H1 (cell line): ENCODE data around the gene RARRES1. TPM values are rescaled to one million over a fixed set of nuclear protein-coding genes. Genes with fewer than 3 reads are reported as not detected.

Experiments used
- CTCF ChIA-PET: fragments of 300-600 bp; sonication (Branson Sonifier 250); formaldehyde crosslinking; loops from one replicate; lab custom pipeline; 2021; ENCODE audit not compliant: partially characterized antibody; lab: Charles Lee
- POLR2A ChIA-PET: fragments of 300-600 bp; sonication (Branson Sonifier 250); formaldehyde crosslinking; loops from one replicate; lab custom pipeline; 2021; ENCODE audit warnings: inconsistent platforms; ENCODE audit not compliant: partially characterized antibody; lab: Charles Lee
- DNase-seq, 2 experiments: peaks; one replicate each; pipeline versions ENCODE4 v3.0.0 to v3.0.0-alpha.2; 2010 to 2022; ENCODE audit warnings: low spot score in 2 of 2, low read depth in 1 of 2, mixed read lengths in 1 of 2
- FAIRE-seq: peaks from 2 replicates; lab custom pipeline; 2011; peaks lifted over from hg19 to GRCh38; lab: Jason Lieb, UNC
- H2AFZ ChIP-seq: 2 replicates; pipeline ENCODE4 v1.8.1; 2012; ENCODE audit warnings: low read length, inconsistent platforms
- H2AK5ac ChIP-seq: 2 replicates; pipeline ENCODE4 v1.6.1; 2013; ENCODE audit warnings: low read depth, low read length
- H2BK120ac ChIP-seq: replicated peaks from 2 replicates; pipeline ENCODE3; 2013; ENCODE audit warnings: low read depth, low read length, inconsistent platforms
- H2BK12ac ChIP-seq: 2 replicates; pipeline ENCODE4 v1.6.1; 2013; ENCODE audit warnings: low read depth, low read length
- H2BK15ac ChIP-seq: 2 replicates; pipeline ENCODE4 v1.6.1; 2013; ENCODE audit warnings: low read length
- H2BK20ac ChIP-seq: 2 replicates; pipeline ENCODE4 v1.6.1; 2013; ENCODE audit warnings: low read length
- H2BK5ac ChIP-seq: 2 replicates; pipeline ENCODE4 v1.6.1; 2013; ENCODE audit warnings: low read depth, low read length
- H3K14ac ChIP-seq: 2 replicates; pipeline ENCODE4 v1.6.1; 2013; ENCODE audit warnings: inconsistent platforms; ENCODE audit not compliant: insufficient read length
- H3K18ac ChIP-seq: 2 replicates; pipeline ENCODE4 v1.6.1; 2013; ENCODE audit warnings: low read length; ENCODE audit errors: extremely low read depth
- H3K23ac ChIP-seq: 2 replicates; pipeline ENCODE4 v1.6.1; 2013; ENCODE audit warnings: inconsistent platforms; ENCODE audit not compliant: insufficient read length
- H3K23me2 ChIP-seq: 2 replicates; pipeline ENCODE4 v1.6.1; 2013; ENCODE audit warnings: low read depth, low read length
- H3K27ac ChIP-seq: 2 replicates; pipeline ENCODE4 v1.6.1; 2011; ENCODE audit warnings: low read depth, low read length, inconsistent platforms
- H3K27me3 ChIP-seq, 4 experiments: replicated peaks in 1 of 4; 1 replicate in 1 of 4; 2 replicates in 3 of 4; pipeline versions ENCODE4 v1.6.1 to v1.8.1; 2011 to 2013; ENCODE audit warnings: low read length in 3 of 4, mild to moderate bottlenecking in 3 of 4, inconsistent platforms in 2 of 4, mixed read lengths in 2 of 4, moderate library complexity in 1 of 4; ENCODE audit not compliant: control insufficient read depth in 3 of 4, insufficient read depth in 3 of 4; ENCODE audit errors: extremely low read depth in 1 of 4
- H3K36me3 ChIP-seq, 4 experiments: 2 replicates each; pipeline versions ENCODE4 v1.6.1 to v1.8.1; 2011 to 2013; ENCODE audit warnings: mild to moderate bottlenecking in 4 of 4, low read length in 3 of 4, moderate library complexity in 2 of 4, control low read depth in 1 of 4, inconsistent platforms in 1 of 4; ENCODE audit not compliant: insufficient read depth in 4 of 4, control insufficient read depth in 2 of 4
- H3K4ac ChIP-seq: replicated peaks from 2 replicates; pipeline ENCODE3; 2013; ENCODE audit warnings: low read length, low read depth, mixed read lengths, inconsistent platforms; ENCODE audit not compliant: insufficient read length
- H3K4me1 ChIP-seq, 4 experiments: replicated peaks in 1 of 4; 1 replicate in 1 of 4; 2 replicates in 3 of 4; pipeline versions ENCODE4 v1.6.1 to v1.8.1; 2011 to 2013; ENCODE audit warnings: low read length in 3 of 4, inconsistent platforms in 2 of 4, mixed read lengths in 1 of 4; ENCODE audit not compliant: insufficient read depth in 4 of 4, control insufficient read depth in 3 of 4
- H3K4me2 ChIP-seq, 2 experiments: 2 replicates each; pipeline versions ENCODE4 v1.6.1 to v1.8.1; 2011 to 2013; ENCODE audit warnings: low read depth in 2 of 2, low read length in 2 of 2, control low read depth in 1 of 2, inconsistent platforms in 1 of 2, mild to moderate bottlenecking in 1 of 2; ENCODE audit not compliant: insufficient read depth in 1 of 2
- H3K4me3 ChIP-seq, 4 experiments: fragments of 200-600, 300-600 bp in 1 of 4; sonication (generic), shearing (Covaris generic), sonication (Bioruptor Twin) in 1 of 4; 2 replicates each; pipeline versions ENCODE4 v1.5.1 to v1.8.1; 2011 to 2016; ENCODE audit warnings: low read length in 4 of 4, low read depth in 3 of 4, control low read depth in 2 of 4, inconsistent platforms in 2 of 4, mild to moderate bottlenecking in 2 of 4, mixed read lengths in 1 of 4, moderate library complexity in 1 of 4; ENCODE audit not compliant: insufficient read depth in 2 of 4; ENCODE audit errors: extremely low read depth in 1 of 4
- H3K56ac ChIP-seq: replicated peaks from 2 replicates; pipeline ENCODE3; 2013; ENCODE audit warnings: low read depth, mild to moderate bottlenecking, mixed read lengths, low read length, inconsistent platforms; ENCODE audit not compliant: insufficient read length
- H3K79me1 ChIP-seq: 2 replicates; pipeline ENCODE4 v1.6.1; 2013; ENCODE audit warnings: low read depth, low read length, control low read depth
- H3K79me2 ChIP-seq, 2 experiments: 2 replicates each; pipeline versions ENCODE4 v1.6.1 to v1.8.1; 2012 to 2013; ENCODE audit warnings: low read length in 2 of 2, mild to moderate bottlenecking in 2 of 2, inconsistent platforms in 1 of 2; ENCODE audit not compliant: insufficient read depth in 2 of 2, control insufficient read depth in 1 of 2
- H3K9ac ChIP-seq, 4 experiments: replicated peaks in 1 of 4; 1 replicate in 1 of 4; 2 replicates in 3 of 4; pipeline versions ENCODE4 v1.6.1 to v1.8.1; 2011 to 2013; ENCODE audit warnings: low read depth in 3 of 4, low read length in 3 of 4, control low read depth in 2 of 4, mild to moderate bottlenecking in 2 of 4, moderate library complexity in 2 of 4, inconsistent platforms in 1 of 4; ENCODE audit errors: extremely low read depth in 1 of 4
- H3K9me3 ChIP-seq, 2 experiments: 2 replicates each; pipeline versions ENCODE4 v1.6.1 to v1.8.1; 2012 to 2013; ENCODE audit warnings: mild to moderate bottlenecking in 2 of 2, moderate library complexity in 2 of 2, control low read depth in 1 of 2, inconsistent platforms in 1 of 2, low read depth in 1 of 2, low read length in 1 of 2, mixed read lengths in 1 of 2; ENCODE audit not compliant: insufficient read depth in 2 of 2
- H4K20me1 ChIP-seq, 2 experiments: replicated peaks in 1 of 2; 2 replicates each; pipeline versions ENCODE3 to v1.8.1; 2011 to 2013; ENCODE audit warnings: inconsistent platforms in 2 of 2, low read length in 2 of 2, mild to moderate bottlenecking in 1 of 2; ENCODE audit not compliant: insufficient read depth in 2 of 2, control insufficient read depth in 1 of 2
- H4K5ac ChIP-seq: 2 replicates; pipeline ENCODE4 v1.6.1; 2013; ENCODE audit warnings: low read length, low read depth, mixed read lengths, inconsistent platforms; ENCODE audit not compliant: insufficient read length
- H4K8ac ChIP-seq: 2 replicates; pipeline ENCODE4 v1.8.0; 2013; ENCODE audit warnings: mild to moderate bottlenecking, moderate library complexity, low read length, inconsistent platforms; ENCODE audit not compliant: insufficient read depth; ENCODE audit errors: extremely low read depth
- H4K91ac ChIP-seq: replicated peaks from 2 replicates; pipeline ENCODE3; 2013; ENCODE audit warnings: low read length, mixed read lengths, inconsistent platforms; ENCODE audit not compliant: insufficient read length
- NRF1 ChIP-seq: IDR thresholded peaks from 2 replicates; pipeline ENCODE4 v1.6.1; 2011; ENCODE audit warnings: mild to moderate bottlenecking, low read depth, low read length, improper control_type of control experiment
- RAD21 ChIP-seq, 2 experiments: IDR thresholded peaks in 1 of 2; conservative IDR thresholded peaks in 1 of 2; 2 replicates each; pipeline ENCODE4 v1.6.1; 2011; ENCODE audit warnings: low read depth in 2 of 2, low read length in 2 of 2, improper control_type of control experiment in 1 of 2, inconsistent platforms in 1 of 2, mild to moderate bottlenecking in 1 of 2, moderate library complexity in 1 of 2
- WGBS, 2 experiments: shearing (Covaris generic) in 1 of 2; methylation state at CpG; one replicate each; pipeline versions ENCODE4 v1.1.6 to v1.1.7; 2013 to 2015; ENCODE audit warnings: low lambda C conversion rate in 2 of 2, mixed read lengths in 2 of 2, inconsistent platforms in 1 of 2, low coverage in 1 of 2, missing lambda C conversion rate in 1 of 2; ENCODE audit not compliant: insufficient replicate concordance in 2 of 2, insufficient coverage in 1 of 2, insufficient read length in 1 of 2; ENCODE audit errors: extremely low coverage in 1 of 2, missing lambda C conversion rate in 1 of 2; 5-methylcytosine and 5-hydroxymethylcytosine counted together
- polyA plus RNA-seq, 7 experiments: library from polyadenylated mRNA; depleted of rRNA in 3 of 7; stranded (reverse) in 5 of 7; unstranded in 2 of 7; fragments of >200 nt in 5 of 7; fragments of 200-250 nt in 2 of 7; gene quantifications; 1 replicate in 5 of 7; 2 replicates in 1 of 7; 4 replicates in 1 of 7; pipeline versions ENCODE4 v1.2.1 to v1.2.3, GENCODE V29; 2011 to 2013; ENCODE audit warnings: missing spikeins in 2 of 7, mixed read lengths in 2 of 7
- total RNA-seq: library from RNA; stranded (reverse); fragmentation: NEBNext Ultra II Directional; extraction: Animal tissue kit (Norgen Biotek cat#: 25700); gene quantifications from 2 replicates; pipeline ENCODE4 v1.2.1, GENCODE V29; 2021
- TF ChIP-seq, protein P1 (sequence below), 3 experiments: IDR thresholded peaks; 1 replicate in 2 of 3; 2 replicates in 1 of 3; pipeline versions ENCODE4 v1.5.1 to v1.6.1; 2011; ENCODE audit warnings: low read length in 3 of 3, mild to moderate bottlenecking in 3 of 3, inconsistent platforms in 2 of 3, low read depth in 1 of 3, moderate library complexity in 1 of 3; ENCODE audit not compliant: insufficient read depth in 1 of 3; ENCODE audit errors: control extremely low read depth in 1 of 3

RARRES1 gene
- total and polyA plus RNA-seq, 2 of the 8 experiments (the other 6 are each of a cell fraction or from before 2014, with no cell fraction given), result 0.26 to 0.71 TPM

DNA sequence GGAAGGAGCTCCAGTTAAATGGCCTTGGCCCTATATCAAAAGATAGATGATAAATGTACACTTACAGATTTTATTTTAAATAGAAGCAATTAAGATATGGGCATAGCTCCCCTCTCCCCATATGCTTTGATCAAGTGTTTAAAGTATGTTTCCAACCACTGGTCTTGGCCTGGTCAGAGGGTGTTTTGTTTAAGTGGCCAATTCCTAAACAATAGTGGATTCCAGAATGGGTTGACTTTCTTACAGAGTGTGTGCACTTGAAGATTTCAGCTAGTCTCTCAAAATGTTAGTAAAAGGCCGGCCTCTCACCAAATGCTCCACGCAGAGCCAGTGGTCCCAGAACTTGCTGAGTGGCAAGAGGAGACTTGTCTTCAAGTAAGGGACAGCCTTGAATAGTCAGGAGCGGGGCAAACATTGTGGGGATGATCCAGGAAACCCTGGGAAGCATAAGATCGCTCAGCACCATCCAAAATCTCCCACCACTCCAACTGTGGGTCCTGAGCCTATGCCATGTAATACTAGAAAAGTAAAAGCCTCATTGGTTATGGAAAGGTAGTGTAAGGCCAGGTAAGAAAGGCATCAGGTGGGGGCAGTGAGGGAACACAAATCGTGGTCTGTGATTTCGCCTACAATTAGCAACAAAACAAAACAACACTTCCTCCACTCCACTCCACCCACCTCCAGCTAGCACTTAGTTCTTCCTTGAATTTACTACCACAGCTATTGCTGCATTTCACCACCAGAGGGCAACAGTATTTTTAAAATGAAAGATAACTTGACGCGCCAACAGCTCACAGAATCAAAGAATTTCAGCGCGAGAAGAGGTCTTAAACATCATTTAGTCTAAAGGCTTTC is 4.8 kb downstream of the RARRES1 start:
- Histone ChIP-seq H3K27me3 (peaks cover 0 to 11% (median 6%) of the 10 kb centered on the region in 4 experiments; a peak in 6 of 7 replicates), H3K23me2 (peaks cover 8% of the 10 kb centered on the region; the same call in 1 of the 2 replicates), H4K91ac (no peak overlapping the region), H3K9ac (no peak overlapping the region), H2BK12ac (no peak overlapping the region), H3K9me3 (no peaks in the 10 kb centered on the region), H2BK15ac (no peak overlapping the region), H3K79me2 (no peaks in the 10 kb centered on the region), H3K36me3 (no peaks in the 10 kb centered on the region), H3K27ac (no peak overlapping the region), H3K14ac (no peak overlapping the region), H3K23ac (no peak overlapping the region), H3K56ac (no peak overlapping the region), H3K4me1 (peaks cover 0 to 9% (median 6%) of the 10 kb centered on the region in 4 experiments; a peak in 5 of 7 replicates), H3K18ac (no peak overlapping the region), H3K79me1 (peaks cover 2% of the 10 kb centered on the region; the same call in 1 of the 2 replicates), H2AFZ (0 out of 2 replicates have a peak overlapping the region, but pooled peaks have one; percentile 27), H2AK5ac (no peak overlapping the region), H2BK5ac (no peak overlapping the region), H2BK120ac (no peak overlapping the region), H3K4me3 (no peak overlapping the region), H2BK20ac (no peak overlapping the region), H4K8ac (no peak overlapping the region), H4K5ac (no peak overlapping the region), H3K4me2 (no peak overlapping the region; a peak in 1 of 4 replicates), H4K20me1 (peaks cover 0 to 3% of the 10 kb centered on the region in 2 experiments), H3K4ac (no peak overlapping the region)
- CTCF ChIA-PET, result interaction anchor here (0.6 to 4.3 kb wide), 54 partner anchors 9 to 863 kb away, joined by 3 to 110 read pairs (median 4); partner anchors contain the start of gene MFSD1
- FAIRE-seq (no peak), DNase-seq (no peak)
- 50% methylated on average over 10 of the region's 10 CpGs; no CpG with 5 or more reads in 1 of the 2 experiments for WGBS, 2 experiments
- TF ChIP-seq RAD21 (IDR thresholded peaks at IDR 0.05 in 1 of 2, conservative IDR thresholded peaks at IDR 0.05 in 1 of 2; ENCODE audit: low read depth in 2 of 2, low read length in 2 of 2) (peak; percentile 62 to 67), NRF1 (no peak)
- TF ChIP-seq, protein P1, sequence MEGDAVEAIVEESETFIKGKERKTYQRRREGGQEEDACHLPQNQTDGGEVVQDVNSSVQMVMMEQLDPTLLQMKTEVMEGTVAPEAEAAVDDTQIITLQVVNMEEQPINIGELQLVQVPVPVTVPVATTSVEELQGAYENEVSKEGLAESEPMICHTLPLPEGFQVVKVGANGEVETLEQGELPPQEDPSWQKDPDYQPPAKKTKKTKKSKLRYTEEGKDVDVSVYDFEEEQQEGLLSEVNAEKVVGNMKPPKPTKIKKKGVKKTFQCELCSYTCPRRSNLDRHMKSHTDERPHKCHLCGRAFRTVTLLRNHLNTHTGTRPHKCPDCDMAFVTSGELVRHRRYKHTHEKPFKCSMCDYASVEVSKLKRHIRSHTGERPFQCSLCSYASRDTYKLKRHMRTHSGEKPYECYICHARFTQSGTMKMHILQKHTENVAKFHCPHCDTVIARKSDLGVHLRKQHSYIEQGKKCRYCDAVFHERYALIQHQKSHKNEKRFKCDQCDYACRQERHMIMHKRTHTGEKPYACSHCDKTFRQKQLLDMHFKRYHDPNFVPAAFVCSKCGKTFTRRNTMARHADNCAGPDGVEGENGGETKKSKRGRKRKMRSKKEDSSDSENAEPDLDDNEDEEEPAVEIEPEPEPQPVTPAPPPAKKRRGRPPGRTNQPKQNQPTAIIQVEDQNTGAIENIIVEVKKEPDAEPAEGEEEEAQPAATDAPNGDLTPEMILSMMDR (IDR thresholded peaks at IDR 0.05; ENCODE audit: control extremely low read depth in 1 of 3, insufficient read depth in 1 of 3, low read depth in 1 of 3, low read length in 3 of 3), result peak in 2 of 3 experiments; percentile 60 to 83; a peak in 3 of 4 replicates
- POLR2A ChIA-PET, result interaction anchor here (0.7 kb wide), 1 partner anchor 32 kb away, joined by 3 read pairs; no protein-coding TSS in a partner anchor
